H1 (cell line): Measurements from ENCODE around the gene PRDX3. TPM values are rescaled to one million over a fixed set of nuclear protein-coding genes. Genes with fewer than 3 reads are reported as not detected.

ENCODE experiments used
- ASH2L ChIP-seq: fragments of 200-600, 300-600 bp; sonication (generic); IDR thresholded peaks from one replicate; pipeline ENCODE4 v1.7.1; 2017; ENCODE audit warnings: low read length
- CBX5 ChIP-seq: fragments of 300-800, 300-1000 bp; sonication (generic); IDR thresholded peaks from 2 replicates; pipeline ENCODE4 v1.7.1; 2016; ENCODE audit warnings: antibody characterized with exemption, low read length, low read depth
- GTF2F1 ChIP-seq: IDR thresholded peaks from 2 replicates; pipeline ENCODE4 v1.6.1; 2012; ENCODE audit warnings: low read depth, low read length, improper control_type of control experiment, borderline replicate concordance
- SIN3A ChIP-seq, 2 experiments: IDR thresholded peaks in 1 of 2; conservative IDR thresholded peaks in 1 of 2; 2 replicates each; pipeline ENCODE4 v1.6.1; 2011 to 2012; ENCODE audit warnings: low read length in 2 of 2, improper control_type of control experiment in 1 of 2, low read depth in 1 of 2, mild to moderate bottlenecking in 1 of 2
- SIRT6 ChIP-seq: IDR thresholded peaks from one replicate; pipeline ENCODE4 v1.7.1; 2012; ENCODE audit warnings: low read length, inconsistent platforms
- TCF12 ChIP-seq: IDR thresholded peaks from 2 replicates; pipeline ENCODE4 v1.6.1; 2011; ENCODE audit warnings: low read depth, mild to moderate bottlenecking, low read length
- TEAD4 ChIP-seq: IDR thresholded peaks from 2 replicates; pipeline ENCODE4 v1.6.1; 2012; ENCODE audit warnings: low read depth, low read length, inconsistent platforms, mixed read lengths
- polyA plus RNA-seq, 7 experiments: library from polyadenylated mRNA; depleted of rRNA in 3 of 7; stranded (reverse) in 5 of 7; unstranded in 2 of 7; fragments of >200 nt in 5 of 7; fragments of 200-250 nt in 2 of 7; gene quantifications; 1 replicate in 5 of 7; 2 replicates in 1 of 7; 4 replicates in 1 of 7; pipeline versions ENCODE4 v1.2.1 to v1.2.3, GENCODE V29; 2011 to 2013; ENCODE audit warnings: missing spikeins in 2 of 7, mixed read lengths in 2 of 7
- total RNA-seq: library from RNA; stranded (reverse); fragmentation: NEBNext Ultra II Directional; extraction: Animal tissue kit (Norgen Biotek cat#: 25700); gene quantifications from 2 replicates; pipeline ENCODE4 v1.2.1, GENCODE V29; 2021

Gene PRDX3
- total and polyA plus RNA-seq, 2 of the 8 experiments (the other 6 are each of a cell fraction or from before 2014, with no cell fraction given): 201 to 208 TPM

- TF ChIP-seq CBX5 (no peak), SIRT6 (no peak), TCF12 (no peak), GTF2F1 (no peak), TEAD4 (no peak), ASH2L (no peak), SIN3A (conservative IDR thresholded peaks at IDR 0.05 in 1 of 2, IDR thresholded peaks at IDR 0.05 in 1 of 2; ENCODE audit: low read depth in 1 of 2, low read length in 2 of 2) (no peak)
Observed at GRCh38 chr10:119197921-119198320, 19.3 kb upstream of the PRDX3 start (continued).
